MV-4-11 (cell line): ENCODE measurements around the gene KIF22.
"Not testable (repeated sequence)": the region's sequence is repeated elsewhere in the genome, so short reads cannot be mapped to it uniquely, and the experiment has no call there.

Experiments
- DNase-seq: peaks from one replicate; lab custom pipeline; 2025; lab: John Stamatoyannopoulos, UW

The KIF22 gene

DNA sequence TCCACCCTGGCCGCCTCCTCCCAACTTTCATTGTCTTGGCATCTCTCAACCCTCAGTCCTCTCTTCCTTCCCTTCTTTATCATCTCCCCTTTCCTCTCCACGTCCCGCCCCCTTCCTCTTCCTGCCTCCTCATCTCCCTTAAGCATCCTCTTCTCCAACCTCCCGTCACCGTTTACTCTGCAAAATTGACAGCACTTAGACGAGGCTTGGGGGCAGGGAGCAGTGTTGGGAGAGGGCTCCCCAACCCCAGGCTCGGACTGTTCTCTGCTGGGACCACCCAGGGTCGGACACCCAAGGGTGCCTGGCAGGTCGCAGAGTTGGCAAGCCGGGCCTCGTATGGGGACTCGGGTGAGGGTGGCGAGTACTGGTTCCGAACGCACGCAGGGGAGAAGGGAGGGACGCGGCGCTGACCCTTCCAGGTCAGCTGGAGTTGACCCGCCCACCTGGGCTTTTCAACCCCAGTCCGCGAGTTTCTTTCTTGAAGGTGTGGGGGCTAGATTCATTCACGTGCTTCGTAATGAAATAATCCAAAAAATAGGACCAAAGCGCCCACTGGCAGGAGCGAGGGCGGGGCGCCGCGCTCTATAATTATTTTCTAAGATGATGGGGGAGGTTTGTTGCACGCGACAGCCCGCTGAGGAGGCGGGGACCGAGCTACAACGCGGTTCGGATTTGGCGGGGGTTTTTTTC is 24.6 kb downstream of the KIF22 start:
- no peak for DNase-seq

DNA sequence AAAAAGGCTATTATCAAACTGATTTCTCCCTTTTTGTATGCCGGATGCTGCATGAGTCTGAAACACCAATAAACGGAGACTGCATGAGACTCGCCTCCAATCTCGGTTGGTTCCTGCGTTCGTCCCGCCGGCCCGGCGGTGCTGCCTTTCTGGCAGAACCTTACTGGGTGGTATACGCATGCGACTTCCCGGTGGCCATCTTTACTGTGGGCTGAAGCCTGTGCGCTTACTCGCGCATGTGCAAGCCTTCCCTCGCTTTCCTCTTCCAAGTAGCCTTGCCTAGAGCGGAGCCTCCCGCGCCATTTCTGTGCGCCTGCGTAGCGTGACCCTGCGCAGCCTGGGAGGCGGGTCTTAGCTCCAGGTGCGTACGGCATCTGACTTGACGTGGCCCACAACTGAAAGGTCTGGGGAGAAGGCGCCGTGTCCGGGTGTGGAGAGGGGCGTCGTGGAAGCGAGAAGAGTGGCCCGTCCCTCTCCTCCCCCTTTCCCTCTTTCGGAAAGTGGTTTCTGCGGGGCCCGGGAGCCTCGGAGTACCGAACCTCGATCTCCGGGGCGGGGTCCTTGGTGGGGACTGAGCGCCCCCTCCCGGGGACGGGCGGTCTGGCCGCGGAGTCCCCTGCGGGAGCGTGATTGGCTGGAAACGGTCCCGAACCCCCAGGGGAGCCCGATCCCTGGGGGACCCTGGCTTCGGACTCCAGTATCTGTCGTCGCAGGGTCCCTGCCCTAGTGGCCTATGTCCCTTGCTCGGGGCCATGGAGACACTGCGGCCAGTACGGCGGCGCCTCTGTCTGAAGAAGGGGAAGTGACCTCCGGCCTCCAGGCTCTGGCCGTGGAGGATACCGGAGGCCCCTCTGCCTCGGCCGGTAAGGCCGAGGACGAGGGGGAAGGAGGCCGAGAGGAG is 25.5 kb downstream of the KIF22 start, which contains the start of gene PAGR1:
PAGR1 (plus strand) TSS at position 360 of the 901 bp plus-strand sequence; CDS start at position 734, 374 bp downstream.
- DNase-seq: peak; percentile 99

DNA sequence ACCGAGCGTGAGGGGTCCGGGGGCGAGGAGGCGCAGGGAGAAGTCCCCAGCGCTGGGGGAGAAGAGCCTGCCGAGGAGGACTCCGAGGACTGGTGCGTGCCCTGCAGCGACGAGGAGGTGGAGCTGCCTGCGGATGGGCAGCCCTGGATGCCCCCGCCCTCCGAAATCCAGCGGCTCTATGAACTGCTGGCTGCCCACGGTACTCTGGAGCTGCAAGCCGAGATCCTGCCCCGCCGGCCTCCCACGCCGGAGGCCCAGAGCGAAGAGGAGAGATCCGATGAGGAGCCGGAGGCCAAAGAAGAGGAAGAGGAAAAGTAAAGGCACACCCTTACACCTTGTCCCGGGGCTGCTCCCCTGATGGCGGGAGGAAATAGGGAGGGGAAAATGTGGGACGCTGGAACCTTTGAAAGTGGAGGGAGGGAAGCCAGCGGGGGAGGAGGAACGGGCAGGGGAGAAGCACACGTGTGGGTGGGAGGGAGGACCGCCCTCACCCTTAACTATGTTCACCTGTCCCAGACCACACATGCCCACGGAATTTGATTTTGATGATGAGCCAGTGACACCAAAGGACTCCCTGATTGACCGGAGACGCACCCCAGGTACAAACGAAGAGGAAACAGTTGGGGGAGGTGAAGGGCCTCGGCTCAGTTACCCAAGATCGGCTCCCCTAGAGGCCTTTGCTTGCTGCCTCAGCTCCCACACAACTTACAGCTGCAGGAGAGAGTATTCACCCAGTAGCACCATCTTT is 26.3 kb downstream of the KIF22 start:
- DNase-seq: peak; percentile 47

DNA sequence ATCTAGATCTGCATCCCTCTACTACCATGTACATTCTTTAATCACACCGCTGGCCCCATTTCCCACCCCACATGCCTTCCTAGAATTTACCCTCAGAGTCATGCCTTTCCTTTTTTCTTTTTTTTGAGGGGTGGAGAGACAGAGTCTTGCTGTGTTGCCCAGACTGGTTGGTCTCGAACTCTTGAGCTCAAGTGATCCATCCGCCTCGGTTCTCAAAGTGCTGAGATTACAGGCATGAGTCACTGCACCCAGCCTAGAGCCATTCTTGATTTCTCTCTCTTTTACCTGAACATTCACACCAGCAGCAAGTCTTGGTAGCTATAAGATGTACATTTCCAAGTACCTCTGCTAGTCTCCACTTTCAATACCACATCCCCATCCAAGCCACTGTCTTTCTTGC is 27.5 kb downstream of the KIF22 start:
- DNase-seq: no peak

DNA sequence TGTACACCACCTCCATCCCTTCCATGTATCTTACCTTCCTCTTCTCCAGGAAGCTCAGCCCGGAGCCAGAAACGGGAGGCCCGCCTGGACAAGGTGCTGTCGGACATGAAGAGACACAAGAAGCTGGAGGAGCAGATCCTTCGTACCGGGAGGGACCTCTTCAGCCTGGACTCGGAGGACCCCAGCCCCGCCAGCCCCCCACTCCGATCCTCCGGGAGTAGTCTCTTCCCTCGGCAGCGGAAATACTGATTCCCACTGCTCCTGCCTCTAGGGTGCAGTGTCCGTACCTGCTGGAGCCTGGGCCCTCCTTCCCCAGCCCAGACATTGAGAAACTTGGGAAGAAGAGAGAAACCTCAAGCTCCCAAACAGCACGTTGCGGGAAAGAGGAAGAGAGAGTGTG is 29.0 kb downstream of the KIF22 start:
- DNase-seq: no peak

DNA sequence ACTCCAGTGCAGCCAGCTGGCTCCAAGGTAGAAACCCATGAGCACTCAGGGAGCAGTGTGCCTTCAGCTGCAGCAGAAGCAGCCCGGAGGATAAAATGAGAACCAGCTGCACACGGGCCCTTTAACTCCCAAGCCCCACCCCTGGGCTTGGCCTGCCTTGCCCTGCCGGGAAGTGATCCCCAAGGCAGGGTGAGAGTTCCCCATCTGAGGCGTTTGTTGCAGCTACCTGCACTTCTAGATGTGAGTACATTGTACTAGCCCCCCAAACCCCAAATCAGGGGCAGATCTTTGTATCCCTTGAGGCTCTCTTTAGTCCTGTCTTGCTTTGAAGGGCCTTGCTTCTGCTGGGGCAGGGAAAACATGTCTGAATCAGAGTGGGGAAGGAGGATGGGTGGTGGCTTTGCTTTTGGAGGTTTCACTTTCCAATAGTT is 29.7 kb downstream of the KIF22 start, which contains the start of gene MVP:
MVP (plus strand) TSS at position 192 of the 431 bp plus-strand sequence. CDS start 10,088 bp downstream, outside the sequence.
- DNase-seq: peak; percentile 70

DNA sequence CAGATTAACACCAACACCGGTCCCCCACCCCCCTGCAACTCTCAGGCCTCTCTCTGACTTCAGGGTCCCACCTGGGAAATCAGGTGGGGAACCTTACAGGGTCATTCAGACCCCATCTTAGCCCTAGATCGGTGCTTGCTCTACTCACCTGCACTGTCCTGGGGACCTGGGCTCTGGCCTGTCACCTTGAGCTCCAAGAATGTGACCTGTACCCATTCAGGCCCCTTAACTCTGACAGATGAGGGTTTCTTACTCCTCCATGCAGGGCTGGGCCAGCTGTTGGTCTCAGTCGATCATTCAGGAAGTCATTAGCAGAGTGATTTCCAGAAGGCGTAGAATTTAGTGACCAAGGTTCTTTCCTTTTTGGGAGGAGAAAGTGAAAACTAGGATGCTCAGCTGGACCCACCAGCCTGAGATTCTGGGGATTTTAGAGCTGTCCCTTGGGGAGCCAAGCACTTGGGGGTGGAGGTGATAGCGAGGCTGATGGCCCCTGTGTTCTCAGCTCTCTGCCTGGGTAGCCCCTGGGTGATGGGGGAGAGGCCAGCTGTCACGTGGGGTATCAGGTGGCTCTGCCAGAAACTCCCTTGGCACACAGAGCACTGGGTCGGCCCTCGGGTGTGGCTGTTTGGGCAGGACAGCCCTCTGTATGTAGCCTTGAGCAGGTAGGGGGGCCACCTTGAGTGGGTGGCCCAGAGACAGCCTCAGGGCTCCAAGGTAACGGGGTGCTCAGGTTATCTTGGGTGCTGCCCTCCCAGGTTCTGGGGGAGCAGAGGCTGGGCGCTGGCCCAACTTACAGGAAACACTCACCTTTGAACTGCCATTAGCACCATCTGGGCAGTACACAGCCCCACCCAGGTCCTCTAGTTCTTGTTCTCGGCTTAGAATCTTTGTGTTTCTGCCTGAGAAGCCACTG is 30.4 kb downstream of the KIF22 start:
- no peak for DNase-seq

DNA sequence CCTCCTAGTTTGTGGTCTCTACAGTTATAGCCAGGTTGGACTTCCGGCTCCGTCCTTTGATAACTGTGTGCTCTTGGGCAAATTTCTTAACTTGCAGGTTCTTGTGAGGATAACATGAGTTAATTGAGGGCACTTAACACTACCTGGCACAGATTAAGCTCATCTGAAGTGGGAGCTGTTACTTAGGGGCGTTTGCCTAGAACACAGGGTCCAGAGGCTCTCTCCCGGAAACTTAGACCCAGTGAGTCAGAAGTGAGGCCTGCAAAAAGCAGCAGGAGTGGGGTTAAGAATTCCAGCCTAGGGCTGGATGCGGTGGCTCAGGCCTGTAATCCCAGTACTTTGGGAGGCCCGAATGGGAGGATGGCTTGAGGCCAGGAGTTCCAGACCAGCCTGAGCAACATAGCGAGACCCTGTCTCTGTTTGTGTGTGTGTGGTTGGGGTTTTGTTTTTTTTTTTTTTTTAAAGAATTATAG is 31.1 kb downstream of the KIF22 start:
- DNase-seq: no peak

DNA sequence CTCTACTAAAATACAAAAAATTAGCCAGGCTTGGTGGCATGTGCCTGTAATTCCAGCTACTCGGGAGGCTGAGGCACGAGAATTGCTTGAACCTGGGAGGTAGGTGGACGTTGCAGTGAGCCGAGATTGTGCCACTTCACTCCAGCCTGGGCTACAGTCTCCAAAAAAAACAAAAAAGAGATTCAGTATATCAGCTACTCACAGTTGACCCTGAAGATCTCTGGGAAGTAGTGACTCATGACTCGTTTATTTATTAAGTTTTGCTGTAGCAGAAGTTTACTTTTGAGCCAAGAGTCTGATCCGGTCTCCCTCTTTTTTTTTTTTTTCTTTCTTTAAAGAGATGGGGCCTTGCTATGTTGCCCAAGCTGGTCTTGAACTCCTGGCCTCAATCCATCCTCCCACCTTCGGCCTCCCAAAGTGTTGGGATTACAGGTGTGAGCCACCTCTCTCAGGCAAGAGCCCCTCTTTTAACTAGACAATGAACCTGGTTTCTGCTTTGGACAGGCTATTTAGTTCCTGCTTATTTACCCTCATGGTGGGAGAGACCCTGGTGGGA is 34.1 kb downstream of the KIF22 start:
- DNase-seq: peak; percentile 33

DNA sequence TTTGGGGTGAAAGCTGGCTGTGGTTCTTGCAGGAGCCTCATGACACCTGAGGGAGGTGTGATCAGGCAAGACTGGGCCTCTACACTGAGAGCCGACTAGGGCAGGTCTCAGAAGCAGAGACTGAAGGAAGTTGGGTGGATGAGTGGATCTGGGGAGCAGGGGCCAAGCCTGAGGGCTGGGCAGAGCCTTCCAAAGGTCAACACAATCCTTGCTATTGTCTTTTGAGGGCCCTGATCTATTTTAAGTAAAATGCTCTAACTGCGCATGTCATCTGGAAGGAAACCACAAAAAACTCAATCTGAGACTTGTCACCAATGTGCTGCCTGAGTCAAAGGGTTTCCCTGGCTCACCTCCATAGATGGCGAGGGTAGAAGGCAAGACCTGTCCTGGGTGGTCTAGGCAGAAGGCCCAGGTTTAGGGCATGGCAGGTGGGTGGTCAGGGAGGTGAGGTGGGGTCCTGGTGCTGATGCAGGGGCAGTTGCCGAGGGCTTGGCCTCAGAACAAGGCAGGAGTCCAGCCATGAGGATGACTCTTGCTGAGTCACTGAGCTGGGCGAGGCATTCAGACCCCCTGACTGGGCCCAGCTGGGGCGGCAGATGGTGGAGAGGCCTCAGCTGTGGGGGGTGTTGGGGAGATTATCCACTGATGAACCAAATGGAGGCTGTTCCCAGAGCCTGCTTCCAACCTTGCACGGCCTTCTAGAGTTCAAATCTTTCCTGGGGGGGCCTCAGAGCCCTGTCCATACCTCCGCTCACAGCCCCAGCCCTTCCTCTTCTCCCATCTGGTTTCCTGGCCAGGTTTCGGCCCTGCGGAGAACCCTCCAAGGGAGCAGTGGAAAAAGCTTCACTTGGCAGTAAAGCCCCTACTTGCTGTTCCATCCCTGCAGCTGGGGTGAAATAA is 34.8 kb downstream of the KIF22 start:
- DNase-seq: peak; percentile 37

DNA sequence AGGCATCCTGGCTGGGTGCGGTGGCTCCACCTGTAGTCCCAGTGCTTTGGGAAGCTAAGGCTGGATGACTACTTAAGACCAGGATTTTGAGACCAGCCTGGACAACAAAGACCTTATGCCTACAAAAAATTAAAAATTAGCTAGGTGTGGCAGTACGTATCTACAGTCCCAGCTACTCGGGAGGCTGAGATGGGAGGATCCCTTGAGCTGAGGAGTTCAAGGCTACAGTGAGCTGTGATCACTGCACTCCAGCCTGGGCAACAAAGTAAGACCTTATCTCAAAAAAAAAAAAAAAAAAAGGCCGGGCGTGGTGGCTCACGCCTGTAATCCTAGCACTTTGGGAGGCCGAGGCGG is 35.8 kb downstream of the KIF22 start:
- DNase-seq: no peak

DNA sequence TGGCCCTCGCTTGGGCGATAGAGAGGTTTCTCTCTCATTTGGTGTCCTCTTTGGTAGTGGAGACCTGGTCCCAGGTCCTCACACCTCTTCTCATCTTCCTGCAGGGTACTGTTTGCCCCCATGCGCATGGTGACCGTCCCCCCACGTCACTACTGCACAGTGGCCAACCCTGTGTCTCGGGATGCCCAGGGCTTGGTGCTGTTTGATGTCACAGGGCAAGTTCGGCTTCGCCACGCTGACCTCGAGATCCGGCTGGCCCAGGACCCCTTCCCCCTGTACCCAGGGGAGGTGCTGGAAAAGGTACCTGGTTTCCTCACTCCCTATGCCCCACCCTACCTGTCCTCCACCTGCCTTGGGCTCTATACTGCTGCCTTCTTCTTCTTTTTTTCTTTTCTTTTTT is 40.2 kb downstream of the KIF22 start:
- no peak for DNase-seq

DNA sequence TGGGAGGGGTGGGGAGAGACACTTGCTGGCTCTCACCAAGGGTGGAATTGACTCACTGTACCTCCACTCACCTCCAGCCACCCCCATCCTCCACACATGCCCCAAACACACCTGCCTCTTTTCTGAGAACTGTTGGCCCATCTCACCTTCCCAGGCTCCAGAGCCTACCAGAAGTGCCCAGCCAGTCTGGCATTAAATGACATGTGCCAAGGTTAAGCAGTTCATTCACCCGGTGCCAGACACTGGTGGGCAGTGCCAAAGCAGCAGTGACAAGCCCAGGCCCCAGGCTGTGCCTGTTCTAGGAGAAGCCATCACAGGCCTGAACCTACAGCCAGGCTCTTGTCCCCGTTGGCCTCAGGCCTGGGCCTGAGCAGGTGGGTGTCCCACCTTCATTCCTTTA is 40.9 kb downstream of the KIF22 start:
- DNase-seq: no peak

DNA sequence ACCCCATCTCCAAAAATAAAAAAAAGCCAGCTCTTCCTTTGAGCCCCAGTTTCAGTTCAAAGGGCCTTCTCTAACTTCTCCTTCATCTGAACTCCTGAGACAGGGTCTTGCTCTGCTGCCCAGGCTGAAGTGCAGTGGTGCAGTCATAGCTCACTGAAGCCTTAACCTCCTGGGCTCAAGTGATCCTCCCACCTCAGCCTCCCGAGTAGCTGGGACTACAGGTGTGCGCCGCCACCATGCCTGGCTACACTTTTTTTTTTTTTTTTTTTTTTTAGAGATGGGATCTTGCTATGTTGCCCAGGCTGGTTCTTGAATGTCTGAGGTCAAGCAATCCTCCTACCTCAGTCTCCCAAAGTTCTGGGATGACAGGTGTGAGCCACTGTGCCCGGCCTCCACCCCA is 42.7 kb downstream of the KIF22 start:
- not testable (repeated sequence) for DNase-seq

DNA sequence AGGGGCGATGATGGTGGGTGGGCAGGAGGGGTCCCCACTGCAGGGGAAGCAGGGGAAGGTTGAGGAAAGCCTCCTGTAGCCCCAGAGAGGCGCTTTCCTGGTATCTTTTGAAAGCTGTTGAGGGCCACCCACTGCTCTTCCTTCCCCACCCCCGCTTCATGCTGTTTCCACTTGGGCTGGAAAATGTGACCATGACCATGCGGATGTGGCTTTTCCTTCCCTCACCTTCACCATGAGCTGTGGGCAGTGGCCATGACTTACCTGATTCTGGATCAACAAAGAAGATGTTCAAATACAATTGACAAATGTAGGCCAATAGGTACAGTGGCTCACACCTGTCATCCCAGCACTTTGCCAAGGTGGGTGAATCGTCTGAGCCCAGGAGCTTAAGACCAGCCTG is 43.5 kb downstream of the KIF22 start:
- no peak for DNase-seq

DNA sequence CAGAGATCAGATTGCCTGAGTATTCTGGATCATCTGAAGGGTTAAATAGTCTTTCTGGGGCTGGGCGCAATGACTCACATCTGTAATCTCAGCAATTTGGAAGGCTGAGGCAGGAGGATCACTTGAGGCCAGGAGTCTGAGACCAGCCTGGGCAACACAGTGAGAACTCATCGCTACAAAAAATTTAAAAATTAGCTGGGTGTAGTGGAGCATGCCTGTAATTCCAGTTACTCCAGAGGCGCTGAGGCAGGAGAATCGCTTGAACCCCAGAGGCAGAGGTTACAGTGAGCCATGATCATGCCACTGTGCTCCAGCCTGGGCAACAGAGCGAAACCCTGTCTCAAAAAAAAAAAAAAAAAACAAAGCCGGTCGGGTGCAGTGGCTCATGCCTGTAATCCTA is 45.4 kb downstream of the KIF22 start:
- DNase-seq: no peak

DNA sequence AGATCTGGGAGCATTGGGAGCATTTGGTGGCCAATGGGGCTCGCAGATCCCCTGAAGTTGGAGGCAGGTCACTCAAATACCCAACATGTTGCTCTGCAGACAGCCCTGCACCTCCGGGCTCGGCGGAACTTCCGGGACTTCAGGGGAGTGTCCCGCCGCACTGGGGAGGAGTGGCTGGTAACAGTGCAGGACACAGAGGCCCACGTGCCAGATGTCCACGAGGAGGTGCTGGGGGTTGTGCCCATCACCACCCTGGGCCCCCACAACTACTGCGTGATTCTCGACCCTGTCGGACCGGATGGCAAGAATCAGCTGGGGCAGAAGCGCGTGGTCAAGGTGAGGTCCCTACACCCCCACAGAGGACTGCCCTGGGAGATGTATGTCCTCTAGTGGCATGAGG is 46.1 kb downstream of the KIF22 start:
- DNase-seq: no peak

DNA sequence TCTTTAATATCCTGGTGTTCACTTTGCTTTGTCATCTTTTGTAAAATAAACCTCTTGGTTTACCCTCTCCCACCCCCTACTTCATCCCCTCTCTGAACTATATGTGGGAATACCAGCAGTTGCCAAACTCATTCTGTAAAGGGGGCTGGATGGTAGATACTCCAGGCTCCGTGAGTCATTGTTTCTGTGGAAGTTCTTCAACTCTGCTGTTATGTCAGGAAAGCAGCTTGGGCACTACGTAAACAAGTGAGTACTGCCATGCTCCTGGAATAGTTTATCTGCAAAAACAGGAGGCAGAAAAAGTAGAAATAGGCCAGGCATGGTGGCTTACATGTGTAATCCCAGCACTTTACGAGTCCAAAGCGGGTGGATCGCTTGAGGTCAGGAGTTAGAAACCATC is 47.3 kb downstream of the KIF22 start:
- no peak for DNase-seq

DNA sequence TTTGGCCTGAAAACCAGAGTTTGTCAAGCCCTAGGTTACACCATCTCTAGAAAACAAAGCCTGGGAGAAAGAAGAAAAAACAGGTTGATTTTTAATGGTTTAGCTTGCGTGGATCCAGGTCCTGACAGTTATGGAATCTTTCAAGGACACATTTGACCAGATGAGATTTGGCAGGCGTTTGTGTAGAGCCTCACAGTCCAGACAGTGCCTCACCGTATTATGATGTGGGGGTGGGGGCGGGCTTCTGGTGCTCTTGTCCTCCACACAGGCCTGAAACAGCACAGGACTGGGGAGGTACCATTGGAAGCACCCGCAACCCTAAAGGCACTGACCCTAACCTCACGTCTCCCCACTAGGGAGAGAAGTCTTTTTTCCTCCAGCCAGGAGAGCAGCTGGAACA is 49.3 kb downstream of the KIF22 start:
- DNase-seq: no peak

DNA sequence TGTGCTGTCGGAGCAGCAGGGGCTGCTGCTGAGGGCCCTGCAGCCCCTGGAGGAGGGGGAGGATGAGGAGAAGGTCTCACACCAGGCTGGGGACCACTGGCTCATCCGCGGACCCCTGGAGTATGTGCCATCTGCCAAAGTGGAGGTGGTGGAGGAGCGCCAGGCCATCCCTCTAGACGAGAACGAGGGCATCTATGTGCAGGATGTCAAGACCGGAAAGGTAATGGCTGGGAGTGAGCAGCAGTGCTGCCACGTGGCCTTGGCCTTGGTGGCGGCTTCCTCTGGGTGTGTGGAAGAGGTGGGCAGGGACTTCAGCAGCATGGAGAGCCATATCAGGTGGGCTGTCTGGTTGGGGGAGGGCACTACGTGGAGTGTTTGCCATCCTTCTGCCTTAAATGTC is 49.7 kb downstream of the KIF22 start:
- no peak for DNase-seq
